Kidney (tissue), 14 donors: Measurements from ENCODE around the gene DCBLD2. TPM values are rescaled to one million over a fixed set of nuclear protein-coding genes. Genes with fewer than 3 reads are reported as not detected.
A peak's percentile ranks its signal among the peaks of the same experiment; 100 is the strongest.

Source experiments
- DNase-seq, 5 donors: peaks; one replicate each; pipeline ENCODE4 v3.0.0-alpha.2; 2013 to 2020
- FAIRE-seq: peaks from 2 replicates; lab custom pipeline; 2012; peaks lifted over from hg19 to GRCh38; lab: Jason Lieb, UNC
- H3K27ac ChIP-seq, 2 donors: one replicate each; pipeline ENCODE4 v1.7.0; 2013; ENCODE audit warnings: low read depth in 2 of 2, low read length in 2 of 2, inconsistent platforms in 1 of 2
- H3K27me3 ChIP-seq: one replicate; pipeline ENCODE4 v1.7.1; 2013; ENCODE audit warnings: low read length, inconsistent platforms; ENCODE audit not compliant: control insufficient read depth, insufficient read depth
- H3K36me3 ChIP-seq, 3 donors: one replicate each; pipeline versions ENCODE4 v1.7.0 to v1.7.1; 2013; ENCODE audit warnings: low read length in 3 of 3, control low read depth in 1 of 3, inconsistent platforms in 1 of 3; ENCODE audit not compliant: insufficient read depth in 3 of 3, control insufficient read depth in 2 of 3
- H3K4me1 ChIP-seq, 3 donors: one replicate each; pipeline versions ENCODE4 v1.7.0 to v1.7.1; 2013; ENCODE audit warnings: low read length in 3 of 3, inconsistent platforms in 1 of 3, low read depth in 1 of 3; ENCODE audit not compliant: control insufficient read depth in 2 of 3, insufficient read depth in 2 of 3
- H3K4me3 ChIP-seq, 3 donors: one replicate each; pipeline versions ENCODE4 v1.7.0 to v1.8.1; 2013; ENCODE audit warnings: low read length in 3 of 3, control low read depth in 1 of 3, inconsistent platforms in 1 of 3
- H3K9ac ChIP-seq, 3 donors: one replicate each; pipeline versions ENCODE4 v1.7.0 to v1.7.1; 2013; ENCODE audit warnings: low read length in 3 of 3, control low read depth in 1 of 3, inconsistent platforms in 1 of 3
- H3K9me3 ChIP-seq, 3 donors: one replicate each; pipeline versions ENCODE4 v1.7.0 to v1.7.1; 2013; ENCODE audit warnings: low read length in 3 of 3, control low read depth in 1 of 3, inconsistent platforms in 1 of 3; ENCODE audit not compliant: control insufficient read depth in 2 of 3, insufficient read depth in 1 of 3
- intact Hi-C: fragments of 100-400 bp; cut with DNase I; formaldehyde crosslinking; loops from one replicate; pipeline ENCODE4 v1.11.1; 2022
- polyA plus RNA-seq: library from polyadenylated mRNA; stranded (reverse); fragments of 350-450 nt; fragmentation: Illumina TruSeq; extraction: RNeasy Lipid Tissue Mini Kit (QIAGEN cat#74804); gene quantifications from one replicate; pipeline ENCODE4 v1.2.3, GENCODE V29; 2014; ENCODE audit warnings: low read depth, low replicate concordance; ENCODE audit not compliant: insufficient read depth
- total RNA-seq: library from RNA; stranded (reverse); fragmentation: NEBNext Ultra II Directional; extraction: Animal tissue kit (Norgen Biotek cat#: 25700); gene quantifications from one replicate; pipeline ENCODE4 v1.2.1, GENCODE V29; 2021
- TF ChIP-seq, protein P1 (sequence below): IDR thresholded peaks from 3 replicates; pipeline ENCODE4 v1.5.1; 2012; ENCODE audit warnings: mild to moderate bottlenecking, moderate library complexity, borderline replicate concordance; ENCODE audit not compliant: insufficient read depth; ENCODE audit errors: extremely low read depth
- donor health status: control.
- donor health status: control.
- donor health status: control.
- donor health status: control.
- donor health status: control.
- donor health status: DM: yes; HTN: yes; CAD: no.
- donor health status: Normal renal cell carcinoma (clear cell type).

The DCBLD2 gene
- total and polyA plus RNA-seq, 2 donors from 2014 or later, result 8.0 to 39.3 TPM

DNA sequence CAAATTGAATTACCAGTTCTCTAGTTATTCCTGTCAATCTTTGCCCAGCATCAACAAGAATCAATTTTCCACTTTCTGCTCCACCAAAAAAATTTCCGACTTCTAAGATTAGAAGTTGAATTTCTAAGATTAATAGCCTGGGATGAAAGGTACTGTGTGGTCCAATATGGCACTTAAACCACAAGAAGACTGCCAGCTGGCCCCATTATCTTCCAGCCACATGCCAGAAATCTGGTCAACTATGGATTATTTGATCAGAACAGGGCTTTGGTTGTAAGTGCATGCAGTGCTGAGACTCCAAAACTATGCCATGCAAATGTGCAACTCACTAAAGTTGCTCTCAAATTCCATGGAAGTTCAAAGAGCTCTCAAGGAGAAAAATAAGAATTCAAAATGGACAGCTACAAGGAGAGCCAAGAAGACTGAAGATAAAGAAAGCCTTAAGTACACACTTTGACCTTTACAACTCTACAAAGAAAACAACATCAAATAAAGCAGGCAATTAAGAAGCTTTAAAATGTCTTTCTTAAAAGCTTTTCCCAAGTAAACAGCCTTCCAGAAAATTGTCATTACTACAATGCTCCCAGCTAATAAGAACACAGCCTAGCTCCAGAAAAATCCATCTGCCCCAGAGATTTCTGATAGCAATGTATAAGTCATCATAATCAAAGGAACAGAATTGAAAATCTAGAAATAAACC, 74.1 kb downstream of the DCBLD2 start:
- FAIRE-seq (no peak), DNase-seq (peak in 1 of 5 donors; percentile 21)
- intact Hi-C loops, result no loop called here
- H3K27ac ChIP-seq, result no peak overlapping the region
- H3K4me1 ChIP-seq, result no peaks in the 10 kb centered on the region
- no peak overlapping the region for H3K4me3 ChIP-seq
- no peaks in the 10 kb centered on the region for H3K27me3 ChIP-seq
- TF ChIP-seq, protein P1, sequence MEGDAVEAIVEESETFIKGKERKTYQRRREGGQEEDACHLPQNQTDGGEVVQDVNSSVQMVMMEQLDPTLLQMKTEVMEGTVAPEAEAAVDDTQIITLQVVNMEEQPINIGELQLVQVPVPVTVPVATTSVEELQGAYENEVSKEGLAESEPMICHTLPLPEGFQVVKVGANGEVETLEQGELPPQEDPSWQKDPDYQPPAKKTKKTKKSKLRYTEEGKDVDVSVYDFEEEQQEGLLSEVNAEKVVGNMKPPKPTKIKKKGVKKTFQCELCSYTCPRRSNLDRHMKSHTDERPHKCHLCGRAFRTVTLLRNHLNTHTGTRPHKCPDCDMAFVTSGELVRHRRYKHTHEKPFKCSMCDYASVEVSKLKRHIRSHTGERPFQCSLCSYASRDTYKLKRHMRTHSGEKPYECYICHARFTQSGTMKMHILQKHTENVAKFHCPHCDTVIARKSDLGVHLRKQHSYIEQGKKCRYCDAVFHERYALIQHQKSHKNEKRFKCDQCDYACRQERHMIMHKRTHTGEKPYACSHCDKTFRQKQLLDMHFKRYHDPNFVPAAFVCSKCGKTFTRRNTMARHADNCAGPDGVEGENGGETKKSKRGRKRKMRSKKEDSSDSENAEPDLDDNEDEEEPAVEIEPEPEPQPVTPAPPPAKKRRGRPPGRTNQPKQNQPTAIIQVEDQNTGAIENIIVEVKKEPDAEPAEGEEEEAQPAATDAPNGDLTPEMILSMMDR, result no peak
- no peak overlapping the region for H3K9ac ChIP-seq
- H3K9me3 ChIP-seq, result peaks cover 0 to 2% (median 0%) of the 10 kb centered on the region in 3 donors
- no peaks in the 10 kb centered on the region for H3K36me3 ChIP-seq

DNA sequence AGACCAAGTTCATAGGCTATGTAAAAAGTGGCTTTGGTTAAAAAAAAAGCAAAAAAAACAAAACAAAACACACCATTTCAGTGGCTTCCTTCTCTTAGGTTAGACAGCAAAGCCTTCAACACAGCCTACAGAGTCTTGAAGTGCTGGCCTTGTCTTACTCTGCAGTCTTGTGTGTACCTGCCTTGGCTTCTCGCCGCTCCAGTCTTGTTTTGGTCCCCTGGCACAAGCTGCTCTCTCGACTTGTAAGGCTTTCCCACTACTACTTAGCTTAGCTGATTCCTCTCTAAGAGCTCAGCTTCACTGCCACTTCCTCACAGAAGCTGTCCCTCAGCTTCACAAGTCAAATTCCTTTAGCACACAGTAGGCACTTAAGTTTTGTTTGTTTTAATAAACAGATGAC, 75.4 kb downstream of the DCBLD2 start:
- Histone ChIP-seq H3K27ac (no peak overlapping the region), H3K9ac (no peak overlapping the region), H3K4me3 (no peak overlapping the region), H3K36me3 (no peaks in the 10 kb centered on the region), H3K9me3 (no peaks in the 10 kb centered on the region), H3K4me1 (no peaks in the 10 kb centered on the region), H3K27me3 (no peaks in the 10 kb centered on the region)
- DNase-seq (no peak), FAIRE-seq (no peak)
- TF ChIP-seq, protein P1, result no peak
- intact Hi-C loops, result no loop called here

DNA sequence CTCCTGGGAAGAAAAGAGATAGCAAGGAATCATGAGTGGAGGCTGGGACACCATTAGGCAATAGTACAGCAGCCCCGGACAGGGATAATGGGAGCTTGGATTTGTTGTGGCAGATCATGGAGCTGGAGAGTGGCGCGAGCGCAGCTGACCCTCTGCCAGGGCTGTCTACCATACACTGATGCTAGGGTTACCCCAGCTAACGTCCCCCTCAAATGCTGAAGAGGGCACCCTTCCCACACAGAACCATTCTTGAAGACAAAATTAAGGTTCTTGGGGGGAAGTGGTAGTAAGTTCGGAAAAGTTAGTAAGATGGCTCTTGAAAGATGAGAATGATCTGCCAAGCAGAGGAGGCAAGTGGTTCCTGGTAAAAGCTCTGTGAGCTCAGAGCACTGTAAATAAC, 77.2 kb downstream of the DCBLD2 start:
- no peak overlapping the region for H3K27ac ChIP-seq

More for the DNA sequence above, 77.2 kb downstream of the DCBLD2 start:
- Histone ChIP-seq H3K36me3 (no peaks in the 10 kb centered on the region), H3K4me1 (no peaks in the 10 kb centered on the region), H3K9ac (no peak overlapping the region), H3K4me3 (no peak overlapping the region), H3K9me3 (no peaks in the 10 kb centered on the region), H3K27me3 (no peaks in the 10 kb centered on the region)
- FAIRE-seq (no peak), DNase-seq (no peak)
- TF ChIP-seq, protein P1, result no peak
- intact Hi-C loops, result no loop called here
